Neural cell (in vitro differentiated cells): ENCODE results near the gene VIT. TPM values are rescaled to one million over a fixed set of nuclear protein-coding genes. Genes with fewer than 3 reads are reported as not detected.

Experiments used
- H2AFZ ChIP-seq: fragments of 200-600, 300-800 bp; sonication (generic), shearing (Covaris generic); 2 replicates; pipeline ENCODE4 v1.6.0; 2014; ENCODE audit warnings: low read depth, mild to moderate bottlenecking, antibody characterized with exemption, low read length, moderate library complexity
- H3F3A ChIP-seq: fragments of 200-600 bp; shearing (Covaris generic); 2 replicates; pipeline ENCODE4 v1.6.1; 2016; ENCODE audit warnings: mild to moderate bottlenecking, moderate library complexity, mixed read lengths, antibody characterized with exemption, low read length; ENCODE audit not compliant: insufficient read depth, poor library complexity, severe bottlenecking
- H3K27ac ChIP-seq: fragments of 200-600, 300-800 bp; sonication (generic), shearing (Covaris generic); 2 replicates; pipeline ENCODE4 v1.5.1; 2014; ENCODE audit warnings: mild to moderate bottlenecking, low read length, moderate library complexity
- H3K27me3 ChIP-seq: fragments of 300-800, 200-600 bp; sonication (generic), shearing (Covaris generic); 2 replicates; pipeline ENCODE4 v1.6.0; 2014; ENCODE audit warnings: mild to moderate bottlenecking, low read depth, low read length, moderate library complexity; ENCODE audit not compliant: insufficient read depth
- H3K36me3 ChIP-seq: fragments of 300-800, 200-600 bp; sonication (generic), shearing (Covaris generic); 2 replicates; pipeline ENCODE4 v1.5.1; 2014; ENCODE audit warnings: mild to moderate bottlenecking, antibody characterized with exemption, low read length, moderate library complexity; ENCODE audit not compliant: insufficient read depth
- H3K4me2 ChIP-seq: fragments of 300-800, 200-600 bp; sonication (generic), shearing (Covaris generic); 2 replicates; pipeline ENCODE4 v1.6.0; 2014; ENCODE audit warnings: mild to moderate bottlenecking, low read length
- H3K4me3 ChIP-seq: fragments of 300-800, 200-600 bp; sonication (generic), shearing (Covaris generic); 2 replicates; pipeline ENCODE4 v1.5.1; 2014; ENCODE audit warnings: mild to moderate bottlenecking, low read length, moderate library complexity
- H3K79me2 ChIP-seq: fragments of 200-600 bp; shearing (Covaris generic); replicated peaks from 2 replicates; pipeline ENCODE4 v1.6.0; 2014; ENCODE audit warnings: mild to moderate bottlenecking, low read length, moderate library complexity; ENCODE audit not compliant: insufficient read depth
- H3K9ac ChIP-seq: fragments of 300-800, 200-600 bp; sonication (generic), shearing (Covaris generic); 2 replicates; pipeline ENCODE4 v1.6.1; 2016; ENCODE audit warnings: mild to moderate bottlenecking, low read length, mixed read lengths
- H3K9me2 ChIP-seq: fragments of 200-600 bp; shearing (Covaris generic); 2 replicates; pipeline ENCODE4 v1.6.1; 2016; ENCODE audit warnings: mild to moderate bottlenecking, low read length, mixed read lengths; ENCODE audit not compliant: insufficient read depth
- H3K9me3 ChIP-seq: fragments of 200-600, 300-800 bp; sonication (generic), shearing (Covaris generic); 2 replicates; pipeline ENCODE4 v1.6.1; 2016; ENCODE audit warnings: mild to moderate bottlenecking, mixed run types, low read length, moderate library complexity, mixed read lengths
- H4K20me1 ChIP-seq: fragments of 200-600 bp; shearing (Covaris generic); 2 replicates; pipeline ENCODE4 v1.6.1; 2016; ENCODE audit warnings: mild to moderate bottlenecking, mixed run types; ENCODE audit not compliant: insufficient read depth
- CTCF ChIP-seq: fragments of 450-650 bp; IDR thresholded peaks from 2 replicates; pipeline ENCODE4 v1.5.1; 2014; ENCODE audit warnings: antibody characterized with exemption, mild to moderate bottlenecking, moderate library complexity; ENCODE audit not compliant: poor library complexity, severe bottlenecking
- EP300 ChIP-seq: fragments of 450-650 bp; conservative IDR thresholded peaks from 2 replicates; pipeline ENCODE4 v1.6.1; 2014; ENCODE audit warnings: antibody characterized with exemption, mild to moderate bottlenecking, moderate library complexity; ENCODE audit not compliant: poor library complexity, severe bottlenecking
- EZH2 ChIP-seq: fragments of 200-600, 300-800 bp; shearing (Covaris generic), sonication (generic); IDR thresholded peaks from 2 replicates; pipeline ENCODE4 v1.6.1; 2014; ENCODE audit warnings: antibody characterized with exemption, low read length, borderline replicate concordance, mild to moderate bottlenecking; ENCODE audit not compliant: insufficient read depth, poor library complexity, severe bottlenecking
- MXI1 ChIP-seq: fragments of 450-650 bp; conservative IDR thresholded peaks from 2 replicates; pipeline ENCODE4 v1.6.1; 2014; ENCODE audit warnings: antibody characterized with exemption, mild to moderate bottlenecking; ENCODE audit not compliant: poor library complexity, severe bottlenecking
- POLR2AphosphoS5 ChIP-seq: IDR thresholded peaks from 2 replicates; pipeline ENCODE4 v1.6.1; 2012
- RAD21 ChIP-seq: fragments of 450-650 bp; conservative IDR thresholded peaks from 2 replicates; pipeline ENCODE4 v1.6.1; 2014; ENCODE audit warnings: antibody characterized with exemption, mild to moderate bottlenecking, moderate library complexity
- REST ChIP-seq: IDR thresholded peaks from 2 replicates; pipeline ENCODE4 v1.6.1; 2012; ENCODE audit warnings: borderline replicate concordance
- SMC3 ChIP-seq: fragments of 450-650 bp; conservative IDR thresholded peaks from 2 replicates; pipeline ENCODE4 v1.6.1; 2014; ENCODE audit warnings: antibody characterized with exemption, mild to moderate bottlenecking, moderate library complexity; ENCODE audit not compliant: poor library complexity
- TAF1 ChIP-seq: IDR thresholded peaks from 2 replicates; pipeline ENCODE4 v1.6.1; 2012; ENCODE audit warnings: low read depth
- polyA plus RNA-seq: library from polyadenylated mRNA; depleted of rRNA; stranded (reverse); fragments of >200 nt; gene quantifications from 2 replicates; pipeline ENCODE4 v1.2.3, GENCODE V29; 2014

Gene VIT
- polyA plus RNA-seq, 1 donor from 2014 or later: not detected

GRCh38 chr2:36734304-36734703, 37.8 kb downstream of the VIT start:
- H3K27me3 ChIP-seq: no peaks in the 10 kb centered on the region
- H3K9ac ChIP-seq: no peak overlapping the region
- no peak for TF ChIP-seq POLR2AphosphoS5
- no peak for TF ChIP-seq EZH2
- no peak for TF ChIP-seq EP300
- no peak for TF ChIP-seq TAF1
- TF ChIP-seq CTCF: no peak
- no peak for TF ChIP-seq SMC3
- no peak overlapping the region for H2AFZ ChIP-seq
- H3K4me3 ChIP-seq: no peak overlapping the region
- no peaks in the 10 kb centered on the region for H3K9me2 ChIP-seq
- no peak overlapping the region for H3K4me2 ChIP-seq
- no peaks in the 10 kb centered on the region for H3K36me3 ChIP-seq
- no peaks in the 10 kb centered on the region for H3K9me3 ChIP-seq
- no peaks in the 10 kb centered on the region for H4K20me1 ChIP-seq
- no peaks in the 10 kb centered on the region for H3K79me2 ChIP-seq
- H3F3A ChIP-seq: no peaks in the 10 kb centered on the region
- H3K27ac ChIP-seq: no peak overlapping the region

- no peaks in the 10 kb centered on the region for H4K20me1 ChIP-seq
- H3K36me3 ChIP-seq: no peaks in the 10 kb centered on the region
- no peaks in the 10 kb centered on the region for H3K27me3 ChIP-seq
- no peak overlapping the region for H2AFZ ChIP-seq
- no peaks in the 10 kb centered on the region for H3F3A ChIP-seq
- no peak overlapping the region for H3K9ac ChIP-seq
- H3K4me3 ChIP-seq: no peak overlapping the region
- H3K4me2 ChIP-seq: no peak overlapping the region
- TF ChIP-seq EZH2: no peak
- no peak for TF ChIP-seq CTCF
- no peak for TF ChIP-seq EP300
- TF ChIP-seq TAF1: no peak
- no peak for TF ChIP-seq SMC3
- TF ChIP-seq POLR2AphosphoS5: no peak
- TF ChIP-seq RAD21: no peak
- TF ChIP-seq REST: no peak
- no peak for TF ChIP-seq MXI1
- H3K9me2 ChIP-seq: no peaks in the 10 kb centered on the region
- no peaks in the 10 kb centered on the region for H3K9me3 ChIP-seq
- no peak overlapping the region for H3K27ac ChIP-seq
- no peaks in the 10 kb centered on the region for H3K79me2 ChIP-seq
Measured at GRCh38 chr2:36737131-36737750, 40.7 kb downstream of the VIT start.
